HG03575 (cell line): ENCODE measurements around the gene FLVCR2.

Source experiments
- ATAC-seq: cut with Tn5 transposase; IDR thresholded peaks from one replicate; pipeline ENCODE4 v1.9.1; 2021; ENCODE audit not compliant: unreplicated experiment, insufficient number of reproducible peaks, low FRiP score; ENCODE audit errors: extremely low read depth

FLVCR2 gene

DNA sequence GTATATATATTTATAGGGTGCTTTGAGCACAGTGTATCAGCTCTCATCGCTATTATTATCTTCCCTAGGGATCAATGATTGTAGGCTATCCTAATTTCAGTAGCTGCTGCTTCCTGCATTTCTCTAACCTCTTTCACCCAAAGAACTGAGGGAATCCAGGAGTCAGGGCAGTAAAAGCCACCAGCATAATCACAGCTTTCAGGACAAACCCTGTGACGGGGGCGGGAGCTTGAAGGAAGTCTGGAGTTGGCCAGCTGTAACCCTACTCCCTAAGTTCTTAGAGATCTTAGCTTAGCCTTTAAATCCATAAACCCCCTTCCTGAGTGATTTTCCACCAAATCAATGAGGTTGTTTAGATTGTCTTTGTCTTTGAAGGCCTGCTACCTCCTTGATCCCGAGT lies 33.7 kb downstream of the FLVCR2 start:
- ATAC-seq = no peak

DNA sequence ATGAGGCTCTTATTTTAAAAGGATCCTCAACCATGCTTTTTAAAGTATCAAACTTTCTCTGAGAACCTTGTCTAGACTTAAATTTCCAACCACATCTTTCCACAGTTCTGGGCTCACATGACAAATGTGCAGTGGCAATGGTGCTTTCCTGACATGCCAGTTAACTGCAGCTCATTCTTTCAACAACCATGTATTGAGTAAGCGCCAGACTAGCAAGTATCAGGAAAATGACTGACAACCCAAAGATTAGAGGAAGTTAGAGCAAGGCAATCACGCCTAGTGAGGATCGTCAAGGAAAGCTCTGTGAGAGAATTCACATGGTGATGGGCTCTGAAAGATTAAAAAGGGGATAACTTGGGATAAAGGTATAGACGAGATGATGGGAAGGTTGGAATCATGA lies 35.8 kb downstream of the FLVCR2 start:
- ATAC-seq = no peak

DNA sequence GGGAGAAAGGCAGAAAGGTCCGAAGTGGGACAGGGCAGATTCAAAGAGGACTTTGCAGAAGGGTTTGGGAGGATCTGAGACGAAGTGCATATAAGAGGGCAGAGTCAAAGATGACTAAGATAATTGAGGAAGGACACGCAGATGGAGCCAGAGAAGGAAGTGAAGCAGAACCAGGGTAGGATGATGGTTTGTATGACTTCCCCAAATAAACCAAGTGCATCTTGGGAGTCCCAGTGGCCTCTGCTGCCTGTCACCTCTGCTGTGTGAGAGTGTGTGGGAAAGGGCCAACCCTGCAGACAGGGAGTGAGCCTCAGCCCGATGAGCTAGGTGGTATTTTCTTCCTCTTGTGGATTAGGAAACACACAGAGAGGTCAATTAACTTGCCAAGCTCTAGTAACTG lies 36.8 kb downstream of the FLVCR2 start:
- ATAC-seq = no peak

DNA sequence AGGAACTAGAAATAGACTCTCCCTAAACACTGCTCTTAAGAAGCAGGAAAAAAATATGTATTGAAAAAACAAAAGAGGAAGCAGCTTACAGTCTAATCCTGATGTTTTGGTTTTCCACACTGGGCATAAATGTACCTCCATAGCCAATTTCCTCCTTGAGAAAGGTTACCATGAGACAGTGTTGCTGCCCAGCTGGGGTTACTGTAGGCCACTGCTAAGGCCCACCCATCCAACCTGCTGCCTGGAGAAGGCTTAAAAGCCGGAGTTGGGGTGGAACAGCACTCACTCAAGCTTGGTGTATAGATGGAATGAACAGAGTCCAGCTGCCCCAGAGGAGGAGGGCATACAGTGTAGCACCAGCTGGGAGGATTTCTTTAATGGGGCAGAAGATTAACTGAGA lies 41.1 kb downstream of the FLVCR2 start:
- no peak for ATAC-seq

DNA sequence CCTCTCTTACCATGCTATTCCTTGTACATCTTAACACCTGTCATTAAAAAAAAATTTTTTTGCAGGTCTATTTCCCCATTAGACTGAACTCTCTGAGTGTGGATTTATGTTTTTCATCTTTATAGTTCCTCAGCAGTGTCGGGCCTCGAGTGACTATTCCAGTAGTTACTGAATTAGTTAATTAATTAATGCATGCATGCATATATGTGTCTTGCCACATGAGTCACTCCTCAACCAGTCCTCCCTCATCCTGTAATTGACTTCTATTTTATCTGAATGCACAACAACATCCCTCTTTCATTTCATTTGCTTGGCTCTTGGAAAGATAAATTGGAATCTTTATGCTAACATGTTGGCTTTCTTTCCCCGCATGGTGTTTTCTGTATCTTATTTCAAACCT lies 46.6 kb downstream of the FLVCR2 start:
- ATAC-seq = no peak

DNA sequence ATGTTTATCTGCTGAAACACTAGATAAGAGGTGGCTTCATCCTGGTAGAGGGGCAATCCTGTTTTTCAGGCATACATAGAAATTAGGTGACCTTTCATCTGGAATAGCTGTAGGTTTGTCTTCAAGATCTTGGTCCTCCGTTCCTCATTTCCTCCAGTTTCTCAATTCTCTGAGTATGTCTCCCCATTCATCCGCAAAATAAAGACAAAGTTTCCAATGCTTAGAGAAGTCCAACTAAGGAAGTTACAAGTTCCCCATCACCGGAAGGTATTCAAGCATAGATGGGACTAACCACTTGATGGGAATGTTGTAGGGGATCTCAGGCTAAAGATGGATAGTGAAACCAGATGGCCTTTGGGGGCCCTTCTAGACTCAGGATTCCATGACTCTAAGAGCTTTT lies 48.0 kb downstream of the FLVCR2 start:
- no peak for ATAC-seq

DNA sequence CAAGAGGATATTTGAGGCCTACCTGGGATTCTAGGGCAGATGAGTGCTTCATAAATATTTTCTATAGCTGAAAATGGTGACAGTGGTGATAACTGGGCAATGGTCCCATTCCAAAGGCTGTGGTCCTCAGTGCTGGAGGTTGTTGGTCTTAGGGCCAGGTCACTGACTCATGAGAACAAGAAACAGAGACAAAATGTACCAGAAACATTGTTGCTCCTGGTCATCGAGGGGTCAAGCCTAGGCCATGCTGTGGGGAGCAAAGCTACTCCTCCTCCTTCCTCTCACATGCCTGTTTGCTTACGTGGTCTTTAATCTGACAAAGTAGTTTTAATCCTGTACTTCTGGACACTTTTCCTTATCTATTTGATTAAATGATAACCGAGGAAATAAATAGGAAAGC lies 48.4 kb downstream of the FLVCR2 start:
- ATAC-seq = no peak

DNA sequence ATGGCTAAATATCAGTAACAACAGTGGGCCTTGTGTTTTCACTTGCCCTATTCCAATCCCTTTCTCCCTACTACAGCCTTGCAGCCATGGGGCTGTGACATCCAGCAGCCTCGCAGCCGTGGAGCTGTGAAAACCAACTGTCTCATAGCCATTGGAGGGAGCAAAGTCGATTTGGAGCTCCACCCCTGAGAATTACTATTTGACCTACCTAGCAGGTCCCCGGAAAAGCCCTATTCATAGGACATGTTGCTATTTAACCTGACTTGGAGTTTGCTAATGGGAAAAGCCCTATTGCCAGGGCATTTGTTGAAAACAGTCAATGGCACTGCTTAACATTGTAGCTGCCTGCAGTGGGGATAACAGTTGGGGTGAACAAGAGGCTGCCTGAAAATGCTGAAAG lies 49.0 kb downstream of the FLVCR2 start:
- no peak for ATAC-seq

DNA sequence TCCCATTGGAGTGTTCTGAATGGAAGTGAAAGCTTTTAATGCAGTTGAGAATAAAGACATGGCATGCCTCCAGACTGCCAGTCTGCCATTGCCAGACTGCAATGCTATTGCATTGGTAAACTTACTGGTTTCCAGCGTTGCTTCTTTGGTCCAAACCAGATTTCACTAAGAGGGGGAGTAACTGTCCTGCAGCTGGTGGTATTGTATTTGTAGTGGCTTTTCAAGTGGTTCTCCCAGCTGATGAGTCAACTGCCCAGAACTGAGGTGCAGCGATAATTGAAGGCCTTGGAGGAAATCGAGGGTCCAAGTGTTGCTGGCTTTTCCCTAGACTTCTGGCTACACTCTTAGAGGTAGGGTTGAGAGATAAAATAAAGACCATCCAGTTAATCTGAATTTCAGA lies 50.4 kb downstream of the FLVCR2 start:
- no peak for ATAC-seq

DNA sequence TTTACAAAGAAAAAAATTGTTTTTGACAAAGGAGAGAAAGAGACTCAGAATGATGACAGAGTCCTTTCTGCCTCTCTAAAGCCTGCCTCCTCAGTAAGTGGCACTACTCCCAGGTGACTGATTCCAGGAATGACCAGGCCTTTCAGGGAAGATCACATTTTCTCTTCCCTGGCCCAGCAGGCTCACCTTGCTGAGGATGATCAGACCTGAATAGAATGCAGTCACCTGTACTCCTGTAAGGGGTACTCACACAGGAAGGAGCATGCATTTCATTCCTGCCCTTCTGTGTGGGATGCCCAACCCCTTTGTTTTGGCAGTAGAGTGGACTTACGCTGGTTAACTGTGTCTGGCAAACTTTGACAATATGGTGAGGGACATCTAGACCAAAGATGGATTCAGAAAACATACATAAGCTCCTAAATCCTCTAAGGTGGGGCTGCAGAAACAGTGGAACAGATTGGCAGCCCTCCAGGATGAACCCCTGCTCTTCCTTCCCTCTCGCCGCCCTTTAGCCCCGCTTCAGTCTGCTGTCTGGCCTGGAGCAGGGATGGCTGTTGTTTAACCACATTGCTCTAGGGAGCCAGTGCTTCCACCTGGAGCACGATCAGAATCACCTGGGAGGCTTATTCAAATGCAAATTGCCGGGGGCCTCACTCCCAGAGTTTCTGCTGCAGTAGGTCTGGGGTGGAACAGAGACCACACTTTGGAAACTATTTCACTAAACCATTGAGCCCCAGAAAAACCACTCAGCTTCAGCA lies 52.5 kb downstream of the FLVCR2 start:
- ATAC-seq = no peak

DNA sequence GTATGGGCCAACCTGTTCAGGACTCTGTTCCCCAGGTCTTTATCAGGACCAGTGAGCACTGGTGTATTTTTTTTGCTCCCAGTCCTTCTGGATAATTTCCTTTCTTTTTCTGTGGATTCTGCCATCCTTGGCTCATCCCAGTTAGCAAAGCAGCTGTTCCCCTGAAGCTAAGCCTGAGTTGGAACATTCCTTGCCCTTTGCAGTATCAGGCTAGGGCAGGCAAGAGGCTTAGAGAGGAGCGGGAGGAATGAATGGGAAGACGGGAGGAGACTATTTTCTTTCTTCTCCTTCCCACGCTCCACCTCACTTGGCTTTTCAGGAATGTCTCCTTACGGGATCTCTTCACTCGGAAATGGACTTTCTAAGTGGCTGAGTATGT lies 53.0 kb downstream of the FLVCR2 start:
- no peak for ATAC-seq

DNA sequence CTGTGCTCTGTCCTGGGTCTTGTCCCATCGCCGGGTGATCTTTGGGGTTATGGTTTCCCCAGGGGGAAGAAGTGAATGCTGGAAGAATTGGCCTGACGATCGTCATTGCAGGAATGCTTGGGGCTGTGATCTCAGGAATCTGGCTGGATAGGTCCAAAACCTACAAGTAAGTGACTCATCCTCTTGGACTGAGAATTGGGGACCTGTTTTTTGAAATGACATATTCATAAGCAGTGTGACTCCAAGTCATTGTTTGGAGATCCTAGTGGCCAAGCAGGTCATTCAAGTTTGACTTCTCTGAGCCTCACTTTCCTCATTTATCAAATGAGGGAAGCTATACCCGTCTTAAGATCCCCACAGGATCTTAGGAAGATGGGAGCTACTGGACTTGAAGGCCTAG lies 56.4 kb downstream of the FLVCR2 start:
- no peak for ATAC-seq

DNA sequence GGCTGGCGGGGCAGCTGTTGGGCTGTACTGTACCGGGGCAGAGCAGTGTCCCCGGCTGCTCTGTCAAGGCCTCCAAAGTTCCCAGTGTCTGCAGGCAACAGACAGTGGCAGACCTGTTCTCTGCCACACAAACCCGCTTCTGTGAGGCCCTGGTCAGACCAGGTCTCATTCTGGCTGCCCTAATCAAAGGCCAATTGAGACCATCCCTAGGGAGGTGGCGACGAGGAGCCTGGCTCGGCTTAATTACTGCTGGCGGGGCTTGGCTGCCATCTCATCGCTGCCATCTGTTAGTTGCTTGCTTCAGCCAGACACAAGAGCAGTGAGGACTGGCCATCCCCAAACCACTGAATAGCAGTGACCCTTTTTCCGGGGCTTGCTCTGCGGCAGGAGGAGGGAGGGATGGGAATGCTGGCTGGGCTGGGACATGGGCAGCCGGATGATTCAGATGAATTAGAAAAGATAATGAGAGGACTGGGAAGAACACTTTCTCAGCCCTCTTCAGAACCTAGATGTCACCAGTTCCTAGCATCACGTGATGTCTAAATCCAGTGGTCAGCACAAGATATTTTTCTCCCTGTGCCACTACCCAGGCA lies 57.8 kb downstream of the FLVCR2 start:
- no peak for ATAC-seq

DNA sequence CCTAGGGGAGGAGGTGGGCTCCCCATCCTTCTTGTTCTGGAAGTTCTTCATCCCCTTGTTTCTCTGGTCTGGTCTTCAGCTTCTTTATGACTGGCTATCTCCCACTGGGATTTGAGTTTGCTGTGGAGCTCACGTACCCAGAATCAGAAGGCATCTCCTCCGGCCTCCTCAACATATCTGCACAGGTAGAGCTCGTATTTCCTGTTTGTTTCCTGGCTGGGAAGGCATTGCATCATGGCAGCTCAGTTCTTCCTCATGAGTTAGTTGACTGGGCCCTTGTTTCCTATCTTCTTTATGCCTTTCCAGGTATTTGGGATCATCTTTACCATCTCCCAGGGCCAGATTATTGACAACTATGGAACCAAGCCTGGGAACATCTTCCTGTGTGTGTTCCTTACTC lies 62.5 kb downstream of the FLVCR2 start:
- no peak for ATAC-seq

DNA sequence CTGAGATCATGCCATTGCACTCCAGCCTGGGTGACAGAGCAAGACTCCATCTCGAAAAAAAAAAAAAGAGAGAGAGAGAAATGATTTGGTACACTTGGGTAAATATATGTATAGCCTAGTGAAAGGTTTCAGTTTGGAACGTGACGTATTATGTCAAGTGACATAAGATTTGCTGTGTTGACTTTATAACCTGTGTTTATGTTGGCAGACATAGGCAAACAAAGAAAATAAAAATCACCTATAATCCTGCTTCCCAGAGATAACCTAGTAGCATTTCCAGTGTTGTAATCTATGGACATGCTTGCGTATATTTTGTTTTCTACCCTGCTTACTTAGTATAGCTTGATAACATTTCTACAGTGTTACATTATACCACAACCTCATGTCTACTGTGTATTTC lies 65.6 kb downstream of the FLVCR2 start:
- ATAC-seq = no peak

DNA sequence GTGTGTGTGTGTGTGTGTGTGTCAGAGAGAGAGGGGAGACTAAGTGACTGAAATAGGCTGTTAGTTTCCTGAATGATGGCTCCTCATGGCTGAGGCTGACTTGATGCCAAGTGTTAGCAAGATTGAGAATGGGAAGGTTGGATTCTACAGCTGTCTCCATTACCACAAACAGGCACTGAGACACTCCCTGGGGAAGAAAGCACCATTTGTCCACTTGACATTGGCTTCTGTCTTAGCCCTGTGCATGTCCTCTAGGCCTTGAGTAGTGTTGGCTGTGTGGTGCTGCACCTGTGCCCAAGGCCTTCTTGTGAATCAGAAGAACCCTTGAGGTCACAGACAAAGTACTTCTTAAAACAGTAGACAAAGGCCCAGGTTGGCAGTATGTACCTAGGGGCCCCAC lies 66.6 kb downstream of the FLVCR2 start:
- no peak for ATAC-seq

DNA sequence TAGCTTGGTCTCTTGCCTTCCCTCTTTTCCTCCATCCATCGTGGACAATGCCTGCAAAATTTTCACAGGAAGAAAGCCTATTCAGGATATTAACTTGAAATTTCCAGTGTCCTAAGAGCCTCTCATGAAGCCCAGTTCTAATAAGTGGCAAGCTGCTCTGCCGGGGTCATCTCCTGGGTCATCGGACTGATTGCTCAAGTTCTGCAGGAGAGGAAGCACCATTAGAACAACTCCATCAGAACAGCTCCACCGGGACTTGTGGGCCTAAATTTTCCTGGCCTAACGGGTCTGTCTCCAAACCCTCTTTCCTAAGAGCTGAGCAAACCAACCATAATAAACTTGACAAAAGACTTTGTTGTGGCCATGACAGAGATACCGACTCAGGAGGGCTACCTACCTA lies 68.3 kb downstream of the FLVCR2 start:
- no peak for ATAC-seq

DNA sequence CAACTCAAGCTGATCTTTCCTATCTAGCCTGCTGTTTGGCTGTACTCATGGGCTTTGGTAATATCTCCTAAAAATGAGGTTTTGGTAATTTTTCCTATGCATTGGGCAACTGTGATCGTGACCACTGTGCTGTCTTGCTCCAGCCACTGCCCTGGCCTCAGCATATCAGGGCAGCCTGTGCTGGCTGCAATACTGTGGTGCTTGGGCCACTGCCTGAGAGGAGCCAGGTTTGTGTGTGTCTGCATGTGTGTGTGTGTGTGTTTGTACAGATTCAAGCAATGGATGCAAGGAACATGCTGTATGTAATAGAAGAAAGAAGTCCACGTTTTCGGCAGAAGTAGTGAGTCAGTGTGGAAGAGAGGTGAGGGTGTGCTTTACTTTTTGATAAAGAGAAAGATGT lies 69.2 kb downstream of the FLVCR2 start:
- ATAC-seq = no peak

DNA sequence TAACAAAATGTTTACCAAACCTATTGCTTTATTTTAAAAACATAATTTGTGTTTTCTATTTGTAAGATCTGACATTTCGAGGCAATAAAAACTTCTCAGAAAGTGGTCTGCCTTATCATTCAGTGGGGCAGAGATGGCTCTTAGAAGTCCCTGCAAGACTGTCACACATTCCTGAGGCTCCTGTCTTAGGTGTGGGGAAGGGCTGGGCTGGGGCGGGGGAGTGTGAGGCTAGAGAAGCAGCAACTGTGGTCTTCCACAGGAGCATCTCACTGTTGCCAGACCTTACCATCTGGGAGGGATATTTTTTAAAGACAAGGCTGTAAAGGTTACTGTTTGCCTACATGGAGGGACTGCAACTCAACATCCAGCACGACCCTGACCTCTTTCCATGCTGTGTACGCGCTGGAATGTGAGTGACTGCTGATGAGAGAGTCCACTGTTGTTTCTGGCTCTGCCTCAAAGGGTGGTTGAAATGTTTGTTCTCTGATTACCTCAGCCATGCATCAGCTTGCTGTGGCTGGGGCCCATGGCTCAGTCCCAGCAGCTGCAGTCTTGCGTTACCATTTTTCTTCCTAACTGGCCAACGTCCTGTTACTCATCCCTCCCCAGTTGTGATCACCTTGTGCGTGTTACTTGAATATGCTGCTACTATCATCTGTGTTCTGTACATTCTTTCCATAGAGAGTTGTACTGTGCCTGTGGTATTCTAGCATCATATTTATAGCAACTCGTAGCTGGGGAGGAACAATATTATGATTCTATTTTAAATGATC lies 69.8 kb downstream of the FLVCR2 start:
- no peak for ATAC-seq

DNA sequence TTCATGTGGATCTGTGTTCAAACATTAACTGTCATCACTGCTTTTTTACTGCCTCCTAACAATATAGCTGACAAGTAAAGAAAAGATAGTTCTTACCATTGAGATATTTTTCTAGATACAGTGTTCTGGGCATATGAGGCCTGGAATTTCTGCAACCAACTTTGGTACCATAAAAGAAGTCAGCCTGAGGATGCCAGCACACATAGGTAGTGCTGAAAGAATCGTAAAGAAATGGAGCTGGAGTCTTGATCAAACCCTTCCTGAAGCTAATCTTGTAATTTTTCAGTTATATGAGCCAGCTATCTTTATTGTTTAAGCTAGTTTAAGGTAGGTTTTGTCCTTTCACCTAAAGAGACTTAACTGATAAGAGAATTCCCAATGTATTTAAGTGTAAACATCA lies 70.9 kb downstream of the FLVCR2 start:
- ATAC-seq = no peak
